HG03196 (cell line): ENCODE measurements around the gene MAP3K20.
"Not testable (repeated sequence)": the region's sequence is repeated elsewhere in the genome, so short reads cannot be mapped to it uniquely, and the experiment has no call there.

Experiments
- ATAC-seq: cut with Tn5 transposase; IDR thresholded peaks from one replicate; pipeline ENCODE4 v1.9.1; 2021; ENCODE audit not compliant: unreplicated experiment

The MAP3K20 gene

DNA sequence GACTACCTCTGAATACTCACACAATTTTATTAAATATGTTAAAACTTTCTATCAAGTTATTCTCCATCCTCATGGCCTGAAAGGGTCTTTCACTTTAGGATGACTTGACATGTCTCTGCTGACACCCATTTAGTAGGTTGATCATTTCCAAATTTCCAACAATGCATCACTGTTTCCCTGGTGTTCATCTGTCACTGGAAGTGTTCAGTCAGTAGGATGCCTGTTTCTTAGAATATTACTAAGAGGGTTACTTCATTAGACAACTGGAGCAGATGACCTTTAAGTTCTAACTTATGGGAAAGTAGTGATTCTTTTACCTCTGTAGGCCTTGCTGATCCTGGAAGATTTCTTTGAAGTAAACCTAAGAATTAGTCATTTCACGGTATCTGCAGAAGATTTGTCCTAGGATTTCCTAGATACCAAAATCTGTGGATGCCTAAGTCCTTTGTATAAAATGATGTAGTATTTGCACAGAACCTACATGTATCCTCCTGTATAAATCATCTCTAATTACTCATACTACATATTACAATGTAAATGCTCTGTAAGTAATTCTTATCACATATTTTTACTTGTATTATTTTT, 77.7 kb downstream of the MAP3K20 start:
- ATAC-seq: no peak

DNA sequence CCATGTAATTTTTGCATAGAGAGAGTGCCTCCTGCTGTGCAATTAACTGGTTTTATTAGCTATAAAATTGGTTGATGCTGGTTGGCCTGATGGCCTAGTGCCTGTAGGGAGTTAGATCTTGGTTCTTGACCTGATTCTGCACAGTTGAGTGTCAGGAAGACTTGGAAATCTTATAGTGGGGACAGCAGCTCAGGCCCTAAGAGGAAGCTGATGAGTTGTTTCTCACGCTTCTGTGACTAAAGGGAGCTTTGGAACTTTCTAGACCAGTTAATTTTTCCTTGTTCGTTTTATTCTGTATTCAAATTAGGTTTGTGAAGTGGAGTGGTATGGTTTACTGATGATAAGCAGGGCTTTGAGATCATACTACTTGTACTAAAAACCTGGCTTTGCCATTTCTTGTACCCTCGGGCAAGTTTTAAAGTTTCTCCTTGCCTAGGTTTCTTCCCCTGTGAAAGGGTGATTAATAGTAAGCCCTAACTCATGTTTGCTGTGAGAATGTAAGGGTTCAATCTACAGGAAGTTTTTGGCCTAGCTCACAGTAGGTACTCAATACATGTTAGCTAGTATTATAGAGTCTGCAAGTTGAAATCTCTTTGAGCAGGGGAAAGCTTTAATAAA, 82.1 kb downstream of the MAP3K20 start:
- no peak for ATAC-seq

DNA sequence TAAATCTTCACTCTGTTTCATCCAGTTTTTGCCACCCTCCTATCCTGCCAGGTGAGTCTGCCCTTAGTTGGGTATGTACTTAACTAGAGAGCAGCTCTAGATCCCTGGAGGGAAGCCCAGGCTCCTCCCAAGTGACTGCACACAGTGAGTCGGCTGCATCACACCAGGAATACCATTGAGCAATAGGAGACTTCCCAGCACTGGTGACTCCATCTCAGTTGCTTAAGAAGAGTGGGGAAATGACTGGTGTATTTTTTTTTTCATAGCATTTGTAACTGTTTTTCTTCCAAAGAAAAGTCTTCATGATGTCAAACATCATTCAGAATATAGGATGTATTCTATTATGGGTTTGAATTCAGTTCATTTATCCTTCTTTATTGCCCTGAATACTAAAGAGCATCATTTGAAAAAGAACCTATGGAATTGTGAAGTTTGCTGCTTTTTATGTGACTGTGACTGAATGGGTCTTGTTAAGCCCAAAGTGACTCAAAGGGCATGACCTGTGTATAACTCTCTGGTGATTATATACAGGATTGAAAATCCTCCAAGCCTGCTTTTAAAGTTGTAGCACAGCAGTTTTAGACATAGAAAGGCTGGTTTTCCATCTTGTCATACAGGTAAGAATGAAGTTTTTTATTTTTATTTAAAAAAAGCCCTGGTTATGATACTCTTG, 84.3 kb downstream of the MAP3K20 start:
- no peak for ATAC-seq

DNA sequence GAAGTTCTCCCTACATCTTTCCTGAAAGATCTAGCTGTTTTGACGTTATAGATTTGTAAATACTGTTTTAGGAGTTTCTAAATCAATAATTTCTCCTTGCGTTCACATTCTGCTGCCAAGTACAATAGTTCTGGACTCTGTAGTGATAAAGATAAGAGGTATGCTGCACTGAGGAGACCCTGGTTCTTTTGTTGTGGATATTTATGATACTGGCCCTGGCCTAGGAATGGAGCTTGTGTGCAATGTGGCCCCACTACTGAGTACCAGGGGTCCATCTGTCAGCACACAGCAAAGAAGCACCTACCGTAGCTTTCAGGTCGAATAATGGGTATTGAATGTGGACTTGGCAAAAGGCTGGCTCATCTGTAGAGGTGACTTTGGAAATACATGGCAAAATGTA, 85.0 kb downstream of the MAP3K20 start:
- ATAC-seq: no peak

DNA sequence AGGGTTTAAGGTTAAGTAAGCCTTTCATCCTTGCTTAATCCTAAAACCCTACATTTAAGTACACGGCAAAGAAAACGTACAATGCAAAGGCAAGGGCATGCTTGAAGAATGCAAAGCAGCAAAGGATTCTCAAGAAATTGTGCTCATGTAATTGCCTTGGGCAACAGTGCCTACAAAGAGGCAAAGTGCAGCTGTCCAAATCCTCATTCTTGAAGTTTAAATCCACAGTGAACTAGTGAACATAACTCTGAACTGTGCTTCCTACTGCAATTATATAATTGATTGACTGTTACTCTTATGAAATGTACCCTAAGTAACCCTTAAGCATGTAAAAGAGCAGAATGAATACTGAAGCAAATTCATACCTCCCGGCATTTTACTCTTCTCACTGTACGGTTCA, 85.4 kb downstream of the MAP3K20 start:
- ATAC-seq: no peak

DNA sequence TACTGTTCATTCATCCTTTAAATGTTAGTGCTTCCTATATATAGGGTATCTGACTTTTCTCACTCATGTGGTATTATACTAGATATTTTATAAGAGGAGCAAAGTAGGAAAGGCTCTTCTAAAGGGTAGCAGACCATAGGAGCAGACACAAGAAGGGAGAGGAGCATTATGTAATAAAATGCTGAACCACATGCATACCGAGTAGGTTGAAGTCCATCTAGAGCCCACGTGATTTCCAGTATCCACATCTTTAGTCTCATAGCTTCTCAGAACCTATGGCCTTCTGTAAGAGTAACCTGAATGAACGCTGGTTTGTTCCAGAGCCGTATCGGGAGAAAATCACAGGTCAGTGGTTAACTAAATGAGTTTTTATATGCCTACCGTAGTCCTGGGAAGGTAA, 85.9 kb downstream of the MAP3K20 start:
- ATAC-seq: no peak

DNA sequence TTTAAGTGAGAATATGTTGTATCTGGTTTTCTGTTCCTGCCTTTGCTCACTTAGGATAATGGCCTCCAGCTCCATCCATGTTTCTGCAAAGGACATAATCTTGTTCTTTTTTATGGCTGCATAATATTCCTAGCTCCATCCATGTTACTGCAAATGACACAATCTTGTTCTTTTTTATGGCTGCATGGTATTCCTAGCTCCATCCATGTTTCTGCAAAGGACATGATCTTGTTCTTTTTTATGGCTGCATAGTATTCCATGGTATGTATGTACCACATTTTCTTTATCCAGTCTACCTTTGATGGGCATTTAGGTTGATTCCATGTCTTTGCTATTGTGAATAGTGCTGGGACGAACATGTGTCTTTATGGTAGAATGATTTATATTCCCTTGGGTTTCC, 87.7 kb downstream of the MAP3K20 start:
- ATAC-seq: not testable (repeated sequence)

DNA sequence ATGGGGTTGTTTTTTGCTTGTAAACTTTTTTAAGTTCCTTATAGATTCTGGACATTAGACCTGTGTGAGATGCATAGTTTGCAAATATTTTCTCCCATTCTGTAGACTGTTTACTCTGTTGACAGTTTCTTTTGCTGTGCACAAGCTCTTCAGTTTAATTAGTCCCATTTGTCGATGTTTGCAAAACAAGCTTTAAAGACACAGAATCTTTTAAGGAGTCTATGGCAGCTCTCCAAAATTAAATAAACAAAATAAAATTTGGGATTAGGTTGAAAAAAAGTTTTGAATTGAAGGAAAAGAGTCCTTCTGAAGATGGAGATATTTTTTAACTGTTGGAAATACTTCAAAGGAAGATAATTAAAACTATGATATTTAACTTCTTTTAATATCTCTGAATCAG, 88.8 kb downstream of the MAP3K20 start:
- ATAC-seq: no peak

DNA sequence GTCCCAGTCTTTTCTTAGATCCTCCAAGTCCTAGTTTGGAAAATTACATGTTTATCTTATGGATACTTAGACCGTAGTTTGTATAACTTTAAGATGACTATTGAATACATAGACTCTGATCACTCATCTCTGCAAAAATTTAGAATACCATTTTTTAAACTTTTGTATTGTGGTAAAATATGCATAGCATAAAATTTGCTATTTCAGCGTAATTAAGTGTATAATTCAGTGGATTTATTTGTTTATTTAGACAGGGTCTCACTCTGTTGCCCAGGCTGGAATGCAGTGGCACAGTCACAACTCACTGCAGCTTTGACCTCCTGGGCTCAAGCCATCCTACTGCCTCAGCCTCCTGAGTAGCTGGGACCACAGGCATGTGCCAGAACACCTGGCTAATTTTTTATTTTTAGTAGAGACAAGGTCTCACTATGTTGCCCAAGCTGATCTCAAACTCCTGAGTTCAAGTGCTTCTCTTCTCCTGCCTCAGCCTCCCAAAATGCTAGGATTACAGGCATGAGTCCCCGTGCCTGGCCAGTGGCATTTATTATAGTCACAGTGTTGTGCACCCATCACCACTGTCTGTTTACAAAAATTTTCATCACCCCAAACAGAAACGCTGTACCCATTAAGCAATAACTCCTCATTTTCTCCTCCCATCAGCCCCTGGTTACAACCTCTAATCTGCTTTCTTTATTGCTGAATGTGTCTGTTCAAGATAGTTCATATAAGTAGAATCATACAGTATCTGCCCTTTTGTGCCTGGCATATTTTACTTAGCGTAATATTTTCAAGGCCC, 90.0 kb downstream of the MAP3K20 start:
- ATAC-seq: no peak

DNA sequence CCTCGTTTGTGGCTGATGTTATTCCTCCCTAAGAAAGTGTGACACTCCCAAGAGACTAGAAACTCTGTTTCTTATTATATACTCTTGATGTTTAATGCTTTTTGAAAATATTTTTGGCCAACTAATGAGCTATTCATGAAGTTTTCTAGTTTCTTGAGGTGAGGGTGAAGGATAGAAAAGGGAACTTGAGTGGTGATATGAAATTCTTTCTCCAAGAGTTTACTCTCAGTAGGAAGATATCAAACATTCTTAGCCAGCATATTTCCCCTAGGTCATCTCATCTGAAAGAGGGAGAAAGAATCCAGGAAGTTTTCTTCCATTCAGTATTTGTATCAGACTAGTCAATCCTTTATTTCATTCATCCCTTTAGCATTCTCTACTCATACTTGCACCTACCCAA, 95.7 kb downstream of the MAP3K20 start:
- ATAC-seq: no peak

DNA sequence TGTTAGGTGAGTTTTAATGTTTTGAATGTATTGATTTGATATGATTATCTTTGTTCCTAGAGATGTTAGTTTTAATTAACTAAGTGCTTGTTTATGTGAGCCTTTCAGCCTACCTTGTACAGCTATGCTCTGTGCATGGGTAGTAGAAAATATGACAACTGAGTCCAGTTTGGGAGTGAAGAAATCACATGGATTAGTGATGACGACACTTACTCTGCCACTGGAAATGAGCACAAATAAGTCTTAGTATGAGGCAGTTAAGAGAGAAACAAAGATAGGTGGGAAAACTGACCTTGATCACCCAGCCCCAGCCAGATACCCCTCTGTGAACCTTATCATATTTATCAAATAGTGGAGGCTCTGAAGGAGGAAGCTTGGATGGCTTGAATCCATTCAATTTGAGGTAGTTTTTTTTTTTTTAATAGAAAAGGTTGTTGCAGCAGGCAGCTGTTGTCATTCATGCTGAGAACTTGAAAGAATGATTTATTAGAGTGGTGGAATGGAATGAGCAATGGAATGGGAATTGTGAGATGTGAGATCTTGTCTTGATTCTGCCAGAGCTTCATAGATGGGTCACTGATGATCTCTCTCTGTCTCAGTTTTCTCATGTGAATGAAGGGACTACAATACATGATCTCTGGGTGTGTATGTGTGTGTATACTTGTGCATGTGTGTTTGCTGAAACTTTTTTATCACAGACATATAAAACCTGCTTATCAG, 96.4 kb downstream of the MAP3K20 start:
- ATAC-seq: no peak

DNA sequence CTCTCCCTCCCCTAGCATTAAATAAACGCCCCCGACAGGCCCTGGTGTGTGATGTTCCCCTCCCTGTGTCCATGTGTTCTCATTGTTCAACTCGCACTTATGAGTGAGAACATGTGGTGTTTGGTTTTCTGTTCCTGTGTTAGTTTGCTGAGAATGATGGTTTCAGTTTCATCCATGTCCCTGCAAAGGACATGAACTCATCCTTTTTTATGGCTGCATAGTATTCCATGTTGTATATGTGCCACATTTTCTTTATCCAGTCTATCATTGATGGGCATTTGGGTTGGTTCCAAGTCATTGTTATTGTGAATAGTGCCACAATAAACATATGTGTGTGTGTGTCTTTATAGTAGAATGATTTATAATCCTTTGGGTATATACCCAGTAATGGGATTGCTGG, 98.7 kb downstream of the MAP3K20 start:
- ATAC-seq: not testable (repeated sequence)

DNA sequence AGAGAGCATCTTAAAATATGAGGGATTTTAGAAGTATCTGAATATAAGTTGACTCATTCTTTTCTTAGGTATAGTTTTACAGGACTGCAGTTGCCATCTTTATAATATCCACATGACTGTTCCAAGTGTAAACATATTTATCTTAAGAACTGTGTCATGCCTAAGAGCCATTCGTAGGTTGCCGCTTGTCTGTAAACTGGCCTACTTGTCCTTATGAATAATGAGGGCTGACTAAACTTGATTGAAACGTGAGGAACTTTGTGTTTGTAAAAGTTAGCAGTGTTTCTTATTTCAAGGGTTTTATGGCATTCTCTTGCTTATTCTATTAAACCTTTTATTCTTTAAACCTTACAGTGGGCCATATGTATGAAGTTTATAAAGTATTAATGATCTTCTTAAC, 99.6 kb downstream of the MAP3K20 start:
- ATAC-seq: no peak

DNA sequence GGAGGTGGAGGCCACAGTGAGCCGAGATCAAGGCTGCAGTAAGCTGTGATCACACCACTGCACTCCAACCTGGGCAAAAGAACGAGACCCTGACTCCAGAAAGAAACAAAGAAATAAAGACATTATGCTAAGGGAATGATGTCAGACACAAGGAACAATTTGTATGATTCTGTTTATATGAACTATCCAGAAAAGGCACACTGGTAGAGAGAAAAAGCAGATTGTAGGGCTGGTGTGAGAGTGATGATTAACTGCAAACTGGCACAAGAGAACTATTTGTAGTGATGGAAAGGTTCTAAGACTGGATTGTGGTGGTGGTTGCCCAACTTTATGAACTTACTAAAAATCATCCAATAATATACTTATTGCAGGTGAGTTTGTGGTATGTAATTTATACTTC, 106.3 kb downstream of the MAP3K20 start:
- ATAC-seq: no peak

DNA sequence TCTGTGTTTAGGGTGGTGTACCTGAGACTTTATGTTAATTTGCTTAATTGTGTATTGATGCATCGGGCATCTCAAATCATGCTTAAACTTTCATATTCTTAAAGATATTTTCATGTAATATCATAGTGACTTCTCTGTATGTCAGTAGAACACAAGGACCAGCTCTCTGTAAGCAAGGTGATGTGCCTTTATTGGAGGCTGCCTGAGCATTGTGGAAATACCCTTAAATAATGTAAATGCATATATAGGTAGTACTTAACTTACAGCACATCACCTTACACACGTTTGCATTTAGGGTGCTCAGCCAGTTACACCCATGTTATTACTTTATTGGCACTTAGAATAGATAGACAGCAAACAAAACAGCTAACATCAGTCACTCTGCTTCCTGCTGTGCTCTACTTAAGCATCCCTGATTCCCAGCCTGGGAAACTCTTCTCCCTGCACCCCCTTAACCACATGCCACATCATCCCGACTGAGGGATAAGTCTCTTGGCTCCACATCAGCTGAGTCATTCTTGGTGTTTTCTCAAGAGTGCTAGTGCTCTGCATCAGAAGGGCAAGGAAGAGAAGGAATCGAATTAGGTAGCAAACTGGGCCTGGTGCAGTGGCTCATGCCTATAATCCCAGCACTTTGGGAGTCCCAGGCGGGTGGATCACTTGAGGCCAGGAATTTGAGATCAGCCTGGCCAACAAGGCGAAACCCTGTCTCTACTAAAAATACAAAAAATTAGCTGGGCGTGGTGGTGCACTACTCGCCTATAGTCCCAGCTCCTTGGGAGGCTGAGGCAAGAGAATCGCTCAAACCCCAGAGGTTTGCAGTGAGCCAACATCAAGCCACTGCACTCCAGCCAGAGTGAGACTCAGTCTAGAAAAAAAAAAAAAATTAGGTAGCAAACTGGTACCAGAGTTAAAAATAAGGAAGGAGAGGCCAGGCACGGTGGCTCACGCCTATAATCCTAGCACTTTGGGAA, 108.7 kb downstream of the MAP3K20 start:
- no peak for ATAC-seq

DNA sequence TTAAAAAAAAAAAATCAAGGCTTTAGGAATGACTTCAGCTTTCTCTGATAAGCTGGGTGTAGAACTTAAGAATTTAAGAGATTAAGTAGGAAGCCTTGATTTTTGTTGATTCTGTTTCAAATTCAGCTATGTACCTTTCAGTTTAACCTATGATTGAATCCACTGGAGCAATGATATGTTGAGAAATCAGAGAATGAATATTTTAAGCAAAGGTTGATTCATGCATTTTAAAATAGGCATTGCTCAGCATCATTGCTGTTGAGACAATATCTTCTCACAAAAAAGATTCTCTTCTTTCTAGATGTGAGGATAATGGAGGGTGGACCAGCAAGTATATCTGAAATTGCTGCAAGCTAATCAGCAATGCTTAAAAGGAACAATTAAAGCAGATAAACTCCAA, 109.8 kb downstream of the MAP3K20 start:
- ATAC-seq: no peak

DNA sequence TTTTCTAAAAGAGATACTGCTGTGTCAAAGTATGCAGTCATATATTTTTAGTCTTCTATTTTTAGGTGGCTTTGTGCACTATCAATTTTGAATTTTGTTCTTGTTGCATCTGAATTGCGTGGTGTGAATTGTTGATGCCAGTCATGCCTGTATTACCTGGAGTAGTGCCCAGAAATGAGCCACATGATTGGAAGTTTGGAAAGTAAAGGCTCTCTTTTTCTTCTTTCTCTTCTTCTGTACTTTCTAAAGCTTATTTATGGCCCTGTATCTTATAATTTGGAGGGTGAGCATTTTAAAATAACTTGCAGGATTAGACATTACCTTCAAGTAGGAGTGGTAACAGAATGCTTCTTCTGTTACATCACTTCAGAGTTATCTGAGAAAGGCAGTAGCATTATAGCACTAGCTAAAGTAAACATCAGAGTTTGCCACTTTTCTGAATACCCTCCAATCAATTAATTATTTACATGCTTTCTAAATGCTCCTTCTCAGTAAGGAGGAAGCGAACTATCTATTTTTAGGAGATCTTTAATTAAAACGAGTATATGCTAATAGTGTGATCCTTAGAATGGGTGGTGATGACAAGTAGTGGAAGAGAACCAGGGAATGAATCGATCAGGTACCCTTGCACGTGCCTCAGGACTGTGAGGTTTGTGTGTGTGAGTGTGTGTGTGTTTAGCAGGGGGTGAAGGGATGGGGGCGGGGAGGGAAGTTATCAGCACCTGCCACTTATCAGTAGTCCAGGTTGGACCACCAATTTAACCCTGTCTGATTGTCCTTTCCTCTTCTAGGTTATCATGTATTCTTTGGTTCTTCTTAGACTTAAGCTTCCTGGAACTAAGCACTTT, 112.5 kb downstream of the MAP3K20 start:
- no peak for ATAC-seq

DNA sequence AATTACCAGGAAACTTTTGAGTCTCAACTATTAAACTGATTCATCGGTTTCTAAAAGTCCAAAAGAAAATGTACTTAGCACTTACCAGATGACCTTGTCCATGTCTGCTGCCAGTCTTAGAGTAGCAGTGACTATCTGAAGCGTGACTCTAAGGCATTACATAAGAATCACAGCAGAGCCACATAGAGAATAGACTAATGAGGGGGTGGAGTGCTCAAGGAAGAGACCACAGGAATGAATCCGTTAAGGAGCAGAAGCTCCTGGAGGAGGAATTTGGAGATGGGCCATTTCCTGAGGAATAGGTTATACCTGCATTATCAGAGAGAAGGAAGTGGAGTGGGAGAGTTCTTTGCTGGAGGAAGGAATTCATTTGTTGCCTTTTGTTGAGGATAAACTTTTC, 116.0 kb downstream of the MAP3K20 start:
- no peak for ATAC-seq

DNA sequence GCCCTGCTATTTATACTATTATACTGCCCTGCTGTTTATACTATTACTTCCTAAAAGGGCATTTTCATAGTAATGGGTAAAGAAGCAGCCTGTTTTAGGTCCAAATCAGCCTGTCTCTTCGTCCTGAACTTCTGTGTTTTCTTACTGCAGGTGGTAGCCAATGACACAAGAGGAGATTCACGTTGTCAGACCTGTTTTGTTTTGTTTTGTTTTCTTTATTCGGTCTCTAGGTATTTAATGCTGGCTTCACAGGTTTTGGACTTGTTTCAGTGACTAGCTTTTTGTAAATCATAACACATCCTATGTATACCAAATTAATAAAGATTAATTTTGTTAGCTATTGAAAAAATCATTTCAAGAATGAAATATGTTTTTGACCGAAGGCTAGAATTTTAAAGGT, 116.4 kb downstream of the MAP3K20 start:
- no peak for ATAC-seq
